Body of pancreas (tissue), 4 donors: Measurements from ENCODE around the gene HGFAC.

ENCODE experiments used
- POLR2A ChIP-seq, 3 donors: fragments of 450-650 bp; IDR thresholded peaks; one replicate each; pipeline ENCODE4 v1.6.1; 2016; ENCODE audit warnings: antibody characterized with exemption in 3 of 3, mild to moderate bottlenecking in 2 of 3
- TF ChIP-seq, protein P1 (sequence below), 7 experiments: fragments of 450-650 bp in 4 of 7; fragments of 200-600 bp in 3 of 7; sonication (generic) in 3 of 7; IDR thresholded peaks; one replicate each; pipeline ENCODE4 v1.5.1; 2016 to 2019; ENCODE audit warnings: antibody characterized with exemption in 7 of 7

DNA sequence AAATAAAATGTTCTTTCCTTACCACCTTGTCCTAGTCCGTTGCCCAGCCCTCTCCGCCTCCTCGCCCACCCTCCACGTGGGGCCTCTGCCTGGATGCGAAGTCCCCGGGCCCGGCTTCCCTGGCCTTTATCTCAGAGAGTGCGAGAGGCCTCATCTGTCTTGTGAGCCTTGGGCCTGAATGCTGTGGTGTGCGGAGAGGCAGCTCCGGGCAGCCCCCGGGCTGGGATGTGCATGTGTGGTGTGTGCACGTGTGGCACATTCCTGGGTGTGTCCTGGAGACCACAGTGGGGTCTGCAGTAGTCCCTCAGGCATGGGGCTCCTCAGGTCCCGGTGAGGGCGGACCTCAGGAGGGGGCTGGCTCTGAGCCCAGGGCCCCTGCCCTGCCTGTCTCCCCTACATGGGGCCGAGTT lies 52.7 kb downstream of the HGFAC start:
- TF ChIP-seq, protein P1, sequence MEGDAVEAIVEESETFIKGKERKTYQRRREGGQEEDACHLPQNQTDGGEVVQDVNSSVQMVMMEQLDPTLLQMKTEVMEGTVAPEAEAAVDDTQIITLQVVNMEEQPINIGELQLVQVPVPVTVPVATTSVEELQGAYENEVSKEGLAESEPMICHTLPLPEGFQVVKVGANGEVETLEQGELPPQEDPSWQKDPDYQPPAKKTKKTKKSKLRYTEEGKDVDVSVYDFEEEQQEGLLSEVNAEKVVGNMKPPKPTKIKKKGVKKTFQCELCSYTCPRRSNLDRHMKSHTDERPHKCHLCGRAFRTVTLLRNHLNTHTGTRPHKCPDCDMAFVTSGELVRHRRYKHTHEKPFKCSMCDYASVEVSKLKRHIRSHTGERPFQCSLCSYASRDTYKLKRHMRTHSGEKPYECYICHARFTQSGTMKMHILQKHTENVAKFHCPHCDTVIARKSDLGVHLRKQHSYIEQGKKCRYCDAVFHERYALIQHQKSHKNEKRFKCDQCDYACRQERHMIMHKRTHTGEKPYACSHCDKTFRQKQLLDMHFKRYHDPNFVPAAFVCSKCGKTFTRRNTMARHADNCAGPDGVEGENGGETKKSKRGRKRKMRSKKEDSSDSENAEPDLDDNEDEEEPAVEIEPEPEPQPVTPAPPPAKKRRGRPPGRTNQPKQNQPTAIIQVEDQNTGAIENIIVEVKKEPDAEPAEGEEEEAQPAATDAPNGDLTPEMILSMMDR (IDR thresholded peaks at IDR 0.05): no peak
- TF ChIP-seq POLR2A (IDR thresholded peaks at IDR 0.05): no peak
